ENCODE measurements around the gene STAC3. TPM values are rescaled to one million over a fixed set of nuclear protein-coding genes. Genes with fewer than 3 reads are reported as not detected.

The STAC3 gene
- total and polyA plus RNA-seq, 9 of the 15 experiments (the other 6 are each of a cell fraction or from before 2014, with no cell fraction given): 0.45 to 6.4 (median 3.3) TPM

DNA sequence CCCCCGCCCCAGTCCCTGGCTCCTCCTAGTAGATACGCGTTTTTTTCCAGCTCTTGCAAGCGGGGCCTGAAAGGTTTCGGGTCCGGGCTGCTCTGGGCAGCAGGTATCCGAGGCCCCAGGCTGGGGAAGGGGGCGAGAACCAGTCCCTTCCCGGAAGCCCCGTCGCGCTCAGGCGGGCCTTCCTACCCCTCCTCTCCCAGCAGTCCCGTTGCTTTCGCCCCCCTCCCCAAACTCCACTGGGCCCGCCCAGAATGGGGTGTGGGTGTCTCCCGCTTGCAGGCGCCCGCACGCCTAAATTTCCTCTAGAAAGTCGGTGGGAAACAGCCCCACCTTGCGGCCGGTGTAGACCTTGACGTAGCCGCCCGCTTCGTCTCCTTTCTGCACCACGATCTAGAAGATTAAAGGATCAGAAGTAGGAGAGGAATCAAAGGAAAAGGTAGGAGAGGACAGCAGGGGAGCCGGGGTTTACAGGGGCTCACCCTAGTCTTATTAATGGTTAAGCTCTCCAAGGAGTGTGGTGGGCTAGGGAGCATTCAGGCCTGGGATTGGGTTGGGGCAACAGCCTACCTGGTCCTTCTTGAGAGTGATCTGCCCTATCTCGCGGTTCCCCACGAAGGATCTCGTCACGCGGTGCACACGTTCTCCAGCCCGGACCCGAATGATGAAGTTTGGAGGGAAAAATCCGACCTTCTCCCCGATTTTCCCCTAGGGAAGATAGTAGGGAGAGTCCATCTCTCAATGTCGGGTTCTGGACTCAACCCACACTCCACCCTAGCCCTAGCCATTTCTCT is 7.3 kb downstream of the STAC3 start (continued):
- TF ChIP-seq CTCF (IDR thresholded peaks at IDR 0.05 in 2 of 3, conservative IDR thresholded peaks at IDR 0.05 in 1 of 3; ENCODE audit: insufficient read depth in 2 of 3, low read depth in 1 of 3, low read length in 3 of 3) (peak; percentile 87 to 93 (median 89)), TCF7 (IDR thresholded peaks at IDR 0.05; ENCODE audit: borderline replicate concordance) (no peak), YBX1 (IDR thresholded peaks at IDR 0.05) (no peak), TRIM28 (IDR thresholded peaks at IDR 0.05) (no peak), THRB (CRISPR knock-in tag; conservative IDR thresholded peaks at IDR 0.05) (no peak), ZNF282 (CRISPR knock-in tag; IDR thresholded peaks at IDR 0.05) (no peak), CCNT2 (IDR thresholded peaks at IDR 0.05; ENCODE audit: borderline replicate concordance, extremely low read depth, insufficient read length, low read depth, low read length) (no peak), BCOR (IDR thresholded peaks at IDR 0.05) (no peak), ZNF609 (CRISPR knock-in tag; IDR thresholded peaks at IDR 0.05; ENCODE audit: borderline replicate concordance) (no peak), KLF10 (CRISPR knock-in tag; IDR thresholded peaks at IDR 0.05) (no peak), FOXA3 (CRISPR knock-in tag; conservative IDR thresholded peaks at IDR 0.05 in 1 of 2, IDR thresholded peaks at IDR 0.05 in 1 of 2) (no peak), MYC (IDR thresholded peaks at IDR 0.05; ENCODE audit: low read depth, low read length) (peak; percentile 65), MYC (CRISPR knock-in tag; IDR thresholded peaks at IDR 0.05; ENCODE audit: borderline replicate concordance, low read depth) (no peak), CREB1 (IDR thresholded peaks at IDR 0.05) (peak; percentile 73), CREB1 (CRISPR knock-in tag; IDR thresholded peaks at IDR 0.05) (peak; percentile 73; the same call in 1 of the 2 replicates), FOXA1 (IDR thresholded peaks at IDR 0.05; ENCODE audit: borderline replicate concordance) (no peak)
- TF ChIP-seq, protein P1, sequence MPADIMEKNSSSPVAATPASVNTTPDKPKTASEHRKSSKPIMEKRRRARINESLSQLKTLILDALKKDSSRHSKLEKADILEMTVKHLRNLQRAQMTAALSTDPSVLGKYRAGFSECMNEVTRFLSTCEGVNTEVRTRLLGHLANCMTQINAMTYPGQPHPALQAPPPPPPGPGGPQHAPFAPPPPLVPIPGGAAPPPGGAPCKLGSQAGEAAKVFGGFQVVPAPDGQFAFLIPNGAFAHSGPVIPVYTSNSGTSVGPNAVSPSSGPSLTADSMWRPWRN (IDR thresholded peaks at IDR 0.05; ENCODE audit: low read depth): no peak
